Measurements from ENCODE around the gene MAP3K20.
"Not testable (repeated sequence)": the region's sequence is repeated elsewhere in the genome, so short reads cannot be mapped to it uniquely, and the experiment has no call there.

Gene MAP3K20

GRCh38 chr2:173087793-173088496 is 12.3 kb downstream of the MAP3K20 start:
- no peak for DNase-seq

GRCh38 chr2:173090276-173090877 is 14.7 kb downstream of the MAP3K20 start:
- no peak for DNase-seq

- no peak for DNase-seq
Observed at GRCh38 chr2:173090973-173091660, 15.5 kb downstream of the MAP3K20 start.

- DNase-seq, result no peak
Observed at GRCh38 chr2:173091910-173092309, 16.3 kb downstream of the MAP3K20 start.

GRCh38 chr2:173092844-173093402 is 17.3 kb downstream of the MAP3K20 start:
- DNase-seq, result no peak

GRCh38 chr2:173093617-173094016 is 18.0 kb downstream of the MAP3K20 start:
- not testable (repeated sequence) for DNase-seq

- no peak for DNase-seq
Observed at GRCh38 chr2:173094731-173095130, 19.1 kb downstream of the MAP3K20 start.

- DNase-seq, result no peak
Observed at GRCh38 chr2:173095356-173095755, 19.7 kb downstream of the MAP3K20 start.

GRCh38 chr2:173099271-173099670 is 23.6 kb downstream of the MAP3K20 start:
- DNase-seq, result no peak

GRCh38 chr2:173099804-173100203 is 24.2 kb downstream of the MAP3K20 start:
- no peak for DNase-seq

- DNase-seq, result no peak
Observed at GRCh38 chr2:173101687-173102086, 26.0 kb downstream of the MAP3K20 start.

GRCh38 chr2:173104156-173104555 is 28.5 kb downstream of the MAP3K20 start:
- DNase-seq, result no peak

- DNase-seq, result no peak
Observed at GRCh38 chr2:173106959-173107628, 31.4 kb downstream of the MAP3K20 start.

- no peak for DNase-seq
Observed at GRCh38 chr2:173107629-173108022, 32.0 kb downstream of the MAP3K20 start.

GRCh38 chr2:173109253-173110188 is 33.9 kb downstream of the MAP3K20 start:
- DNase-seq, result no peak

GRCh38 chr2:173117678-173118077 is 42.0 kb downstream of the MAP3K20 start:
- no peak for DNase-seq

- no peak for DNase-seq
Observed at GRCh38 chr2:173118395-173118794, 42.7 kb downstream of the MAP3K20 start.

GRCh38 chr2:173119069-173119807 is 43.6 kb downstream of the MAP3K20 start:
- no peak for DNase-seq

- no peak for DNase-seq
Observed at GRCh38 chr2:173119944-173120343, 44.3 kb downstream of the MAP3K20 start.

- DNase-seq, result no peak
Observed at GRCh38 chr2:173122936-173123335, 47.3 kb downstream of the MAP3K20 start.

- no peak for DNase-seq
Observed at GRCh38 chr2:173124441-173124840, 48.8 kb downstream of the MAP3K20 start.

Data from activated gamma-delta T cell (primary cell).